Measurements from ENCODE around the gene CRAMP1. TPM values are rescaled to one million over a fixed set of nuclear protein-coding genes. Genes with fewer than 3 reads are reported as not detected.

CRAMP1 gene
- total RNA-seq, 4 donors from 2014 or later = 7.6 to 11.7 (median 9.8) TPM

DNA sequence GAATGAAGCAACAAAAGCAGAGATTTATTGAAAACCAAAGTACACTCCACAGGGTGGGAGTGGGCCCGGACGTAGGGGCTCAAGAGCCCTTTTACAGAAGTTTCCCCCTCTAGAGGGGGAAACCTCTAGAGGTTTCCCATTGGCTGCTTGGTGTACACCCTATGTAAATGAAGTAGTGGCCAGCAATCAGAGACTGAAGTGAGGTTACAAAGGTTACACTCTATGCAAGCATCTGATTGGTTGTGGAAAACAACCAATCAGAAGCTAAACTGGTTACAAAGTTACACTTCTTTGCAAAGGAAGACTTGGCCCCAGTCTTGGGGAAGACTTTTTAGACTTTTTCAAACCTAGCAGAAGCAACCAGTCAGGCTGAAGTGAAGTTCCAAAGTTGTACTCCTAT lies 27.1 kb downstream of the CRAMP1 start:
- no peak for ATAC-seq (ENCODE audit: low FRiP score)
- DNase-seq (ENCODE audit: low spot score) = no peak
- TF ChIP-seq, protein P1, sequence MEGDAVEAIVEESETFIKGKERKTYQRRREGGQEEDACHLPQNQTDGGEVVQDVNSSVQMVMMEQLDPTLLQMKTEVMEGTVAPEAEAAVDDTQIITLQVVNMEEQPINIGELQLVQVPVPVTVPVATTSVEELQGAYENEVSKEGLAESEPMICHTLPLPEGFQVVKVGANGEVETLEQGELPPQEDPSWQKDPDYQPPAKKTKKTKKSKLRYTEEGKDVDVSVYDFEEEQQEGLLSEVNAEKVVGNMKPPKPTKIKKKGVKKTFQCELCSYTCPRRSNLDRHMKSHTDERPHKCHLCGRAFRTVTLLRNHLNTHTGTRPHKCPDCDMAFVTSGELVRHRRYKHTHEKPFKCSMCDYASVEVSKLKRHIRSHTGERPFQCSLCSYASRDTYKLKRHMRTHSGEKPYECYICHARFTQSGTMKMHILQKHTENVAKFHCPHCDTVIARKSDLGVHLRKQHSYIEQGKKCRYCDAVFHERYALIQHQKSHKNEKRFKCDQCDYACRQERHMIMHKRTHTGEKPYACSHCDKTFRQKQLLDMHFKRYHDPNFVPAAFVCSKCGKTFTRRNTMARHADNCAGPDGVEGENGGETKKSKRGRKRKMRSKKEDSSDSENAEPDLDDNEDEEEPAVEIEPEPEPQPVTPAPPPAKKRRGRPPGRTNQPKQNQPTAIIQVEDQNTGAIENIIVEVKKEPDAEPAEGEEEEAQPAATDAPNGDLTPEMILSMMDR (IDR thresholded peaks at IDR 0.05) = no peak

DNA sequence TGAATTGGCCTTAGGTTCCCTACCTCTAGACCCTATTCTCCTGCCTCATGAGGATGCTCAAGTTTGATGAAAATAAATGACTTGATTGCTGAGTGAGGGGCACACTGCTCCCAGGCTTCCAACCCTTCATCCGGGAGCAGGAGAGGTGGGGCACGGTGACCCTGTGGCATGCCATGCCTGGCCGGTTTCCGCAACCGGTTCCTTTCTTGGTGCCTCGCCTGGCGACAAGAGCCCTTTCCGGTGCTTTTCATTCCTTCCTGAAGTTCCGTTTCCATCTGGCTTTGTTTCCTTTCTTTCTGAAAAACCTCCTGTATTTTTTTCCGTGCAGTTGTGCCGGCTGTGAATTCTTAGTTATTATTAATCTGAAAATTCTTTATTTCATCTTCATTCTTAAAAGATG lies 27.7 kb downstream of the CRAMP1 start:
- DNase-seq (ENCODE audit: low spot score) (no peak), ATAC-seq (ENCODE audit: low FRiP score) (no peak)
- TF ChIP-seq, protein P1 (IDR thresholded peaks at IDR 0.05) = no peak

DNA sequence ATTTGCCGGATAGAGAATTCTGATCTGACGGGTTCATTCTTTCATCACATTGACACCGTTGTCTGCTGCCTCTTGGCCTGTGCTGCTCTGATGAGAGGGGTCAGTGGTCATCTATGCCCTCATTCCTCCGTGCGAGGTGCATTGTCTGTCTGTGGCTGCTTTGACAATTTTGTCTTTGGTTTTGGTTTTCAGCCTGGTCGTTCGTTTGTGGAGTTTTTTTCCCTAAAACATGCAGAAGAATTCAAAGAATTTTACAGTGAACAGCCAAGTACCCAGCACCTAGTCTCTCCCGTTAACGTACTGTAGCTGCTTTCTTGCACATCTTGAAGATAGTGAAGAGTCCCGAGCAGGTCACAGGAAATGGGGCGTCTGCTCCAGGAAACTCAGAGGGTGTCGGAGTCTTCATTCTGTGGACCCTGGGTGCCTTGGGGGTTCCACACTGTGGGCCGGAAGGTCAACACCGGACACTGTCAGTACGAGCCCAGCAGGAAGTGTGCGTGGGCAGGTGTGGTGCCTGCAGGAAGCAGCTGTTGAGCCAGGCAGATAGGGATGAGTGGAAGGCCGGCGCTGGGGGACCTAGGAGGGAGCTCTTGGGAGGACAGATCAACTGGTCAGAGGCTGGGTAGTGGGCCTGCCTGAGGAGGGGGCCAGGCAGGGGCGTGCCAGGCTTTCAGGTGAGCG lies 28.2 kb downstream of the CRAMP1 start:
- TF ChIP-seq, protein P1 (IDR thresholded peaks at IDR 0.05) = no peak
- no peak for ATAC-seq (ENCODE audit: low FRiP score)
- no peak for DNase-seq (ENCODE audit: low spot score)

DNA sequence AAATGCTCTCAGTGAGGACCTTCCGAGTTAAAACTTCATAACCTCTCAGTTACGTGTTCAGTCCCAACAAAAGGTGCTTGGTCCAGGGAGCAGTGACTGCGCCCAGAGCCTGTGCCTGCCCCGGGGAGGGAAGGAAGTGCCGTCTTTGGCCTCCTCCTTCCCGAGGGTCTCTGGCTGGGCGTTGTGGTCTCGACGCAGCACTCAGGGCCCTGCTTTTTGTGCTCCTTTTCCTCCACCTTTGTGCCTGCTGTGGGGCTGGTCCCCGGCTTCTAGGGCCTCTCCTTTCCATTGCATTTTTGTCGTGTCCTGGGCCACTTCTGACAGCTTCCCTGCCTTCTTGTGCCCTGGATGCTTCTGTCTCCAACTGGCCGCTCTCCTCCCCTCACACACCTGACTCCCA lies 29.1 kb downstream of the CRAMP1 start:
- TF ChIP-seq, protein P1 (IDR thresholded peaks at IDR 0.05) = no peak
- no peak for DNase-seq (ENCODE audit: low spot score)
- ATAC-seq (ENCODE audit: low FRiP score) = no peak

DNA sequence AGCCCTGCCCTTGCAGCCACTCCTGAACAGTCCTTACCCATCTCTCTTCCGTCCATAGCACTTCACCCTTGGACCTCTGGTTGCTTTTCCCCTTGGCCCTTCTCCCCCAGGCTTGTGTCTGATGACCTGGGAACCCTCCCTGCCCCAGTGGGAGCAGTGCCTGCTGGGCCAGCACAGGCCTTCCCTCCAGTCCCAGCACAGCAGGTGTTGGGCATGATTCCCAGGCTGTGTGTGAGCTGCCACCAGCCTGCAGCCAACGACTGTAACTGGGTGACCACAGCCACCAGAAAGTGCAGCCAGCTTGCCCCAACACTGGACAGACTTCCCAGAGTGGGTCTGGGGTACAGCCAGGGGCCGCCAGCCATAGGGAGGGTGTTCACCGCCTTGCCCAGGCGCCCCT lies 30.0 kb downstream of the CRAMP1 start:
- no peak for DNase-seq (ENCODE audit: low spot score)
- ATAC-seq (ENCODE audit: low FRiP score) = no peak
- TF ChIP-seq, protein P1 (IDR thresholded peaks at IDR 0.05) = no peak

DNA sequence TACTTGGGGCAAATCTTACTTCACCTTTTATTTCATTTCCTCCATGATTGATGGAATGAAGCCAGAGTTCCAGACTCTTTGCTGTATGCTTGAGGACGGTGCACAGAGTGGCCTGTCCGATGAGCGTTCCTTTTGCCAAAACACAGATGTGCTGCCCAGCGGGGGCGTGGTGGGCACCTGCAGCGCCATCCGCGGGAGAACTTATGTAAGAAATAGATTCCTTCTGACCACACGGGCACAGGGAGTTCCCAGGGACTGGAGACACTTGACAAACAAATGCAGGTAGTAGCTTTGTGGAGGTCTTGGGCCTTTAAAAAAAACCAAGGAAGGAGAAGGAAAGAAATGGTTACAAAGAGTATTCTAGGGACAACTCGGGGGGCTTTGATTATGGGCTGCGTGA lies 30.6 kb downstream of the CRAMP1 start:
- no peak for DNase-seq (ENCODE audit: low spot score)

DNA sequence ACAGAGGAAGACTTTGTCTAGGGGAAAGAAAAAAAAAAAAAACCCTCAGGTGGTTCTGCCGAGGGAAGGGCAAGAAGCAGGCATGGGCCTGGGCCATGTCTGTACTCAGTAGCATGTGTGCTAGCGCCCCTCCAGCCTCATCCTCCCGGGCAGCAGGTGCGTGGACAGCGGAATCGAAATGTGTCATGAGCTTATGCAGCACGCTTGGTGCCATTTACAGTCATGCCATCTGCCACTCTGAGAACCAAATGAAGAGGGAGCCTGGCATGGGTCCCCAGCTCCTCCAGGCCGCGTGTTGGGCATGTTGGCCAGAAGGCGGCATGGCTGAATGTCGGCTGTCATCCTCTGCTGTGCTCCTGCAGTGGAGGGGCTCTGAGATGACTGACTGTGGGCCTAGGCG lies 31.4 kb downstream of the CRAMP1 start:
- DNase-seq (ENCODE audit: low spot score) (no peak), ATAC-seq (ENCODE audit: low FRiP score) (no peak)
- TF ChIP-seq, protein P1 (IDR thresholded peaks at IDR 0.05) = no peak

More for the DNA sequence above, 30.6 kb downstream of the CRAMP1 start:
- ATAC-seq (ENCODE audit: low FRiP score) = no peak
- TF ChIP-seq, protein P1 (IDR thresholded peaks at IDR 0.05) = no peak

Measured in omental fat pad (tissue), 4 donors.